ENCODE results near the gene CDR2L.

The CDR2L gene

GRCh38 chr17:74987909-74988711 is 678 bp downstream of the CDR2L start:
- TF ChIP-seq, protein P1, sequence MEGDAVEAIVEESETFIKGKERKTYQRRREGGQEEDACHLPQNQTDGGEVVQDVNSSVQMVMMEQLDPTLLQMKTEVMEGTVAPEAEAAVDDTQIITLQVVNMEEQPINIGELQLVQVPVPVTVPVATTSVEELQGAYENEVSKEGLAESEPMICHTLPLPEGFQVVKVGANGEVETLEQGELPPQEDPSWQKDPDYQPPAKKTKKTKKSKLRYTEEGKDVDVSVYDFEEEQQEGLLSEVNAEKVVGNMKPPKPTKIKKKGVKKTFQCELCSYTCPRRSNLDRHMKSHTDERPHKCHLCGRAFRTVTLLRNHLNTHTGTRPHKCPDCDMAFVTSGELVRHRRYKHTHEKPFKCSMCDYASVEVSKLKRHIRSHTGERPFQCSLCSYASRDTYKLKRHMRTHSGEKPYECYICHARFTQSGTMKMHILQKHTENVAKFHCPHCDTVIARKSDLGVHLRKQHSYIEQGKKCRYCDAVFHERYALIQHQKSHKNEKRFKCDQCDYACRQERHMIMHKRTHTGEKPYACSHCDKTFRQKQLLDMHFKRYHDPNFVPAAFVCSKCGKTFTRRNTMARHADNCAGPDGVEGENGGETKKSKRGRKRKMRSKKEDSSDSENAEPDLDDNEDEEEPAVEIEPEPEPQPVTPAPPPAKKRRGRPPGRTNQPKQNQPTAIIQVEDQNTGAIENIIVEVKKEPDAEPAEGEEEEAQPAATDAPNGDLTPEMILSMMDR (conservative IDR thresholded peaks at IDR 0.05): peak; percentile 33
- H3K27ac ChIP-seq: peak overlapping the region; percentile 88

- peak overlapping the region; percentile 88; the same call in 1 of the 2 replicates for H3K27ac ChIP-seq
- TF ChIP-seq, protein P1 (conservative IDR thresholded peaks at IDR 0.05): no peak
Measured at GRCh38 chr17:74990581-74991105, 3.2 kb downstream of the CDR2L start.

- H3K27ac ChIP-seq: no peak overlapping the region
- TF ChIP-seq, protein P1 (conservative IDR thresholded peaks at IDR 0.05): no peak
Measured at GRCh38 chr17:74992223-74992622, 4.8 kb downstream of the CDR2L start.

- no peak overlapping the region for H3K27ac ChIP-seq
- TF ChIP-seq, protein P1 (conservative IDR thresholded peaks at IDR 0.05): no peak
Measured at GRCh38 chr17:74994440-74994839, 7.0 kb downstream of the CDR2L start.

DNA sequence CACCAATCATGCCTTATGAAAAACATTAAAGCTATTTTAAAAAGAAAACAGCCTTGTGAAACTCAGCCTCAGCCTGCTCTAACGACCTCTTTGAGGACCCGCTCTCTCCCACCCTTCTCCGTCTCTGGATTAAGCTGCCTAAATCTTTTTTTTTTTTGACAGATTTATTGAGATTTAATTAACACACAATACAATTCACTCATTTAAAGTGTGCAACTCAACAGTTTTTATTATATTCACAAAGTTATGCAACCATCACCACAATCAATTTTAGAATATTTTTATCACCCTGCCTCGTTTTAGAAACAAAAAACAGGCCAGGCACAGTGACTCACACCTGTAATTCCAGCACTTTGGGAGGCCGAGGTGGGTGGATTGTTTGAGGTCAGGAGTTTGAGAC is 8.4 kb downstream of the CDR2L start:
- TF ChIP-seq, protein P1 (conservative IDR thresholded peaks at IDR 0.05): no peak
- no peak overlapping the region for H3K27ac ChIP-seq

DNA sequence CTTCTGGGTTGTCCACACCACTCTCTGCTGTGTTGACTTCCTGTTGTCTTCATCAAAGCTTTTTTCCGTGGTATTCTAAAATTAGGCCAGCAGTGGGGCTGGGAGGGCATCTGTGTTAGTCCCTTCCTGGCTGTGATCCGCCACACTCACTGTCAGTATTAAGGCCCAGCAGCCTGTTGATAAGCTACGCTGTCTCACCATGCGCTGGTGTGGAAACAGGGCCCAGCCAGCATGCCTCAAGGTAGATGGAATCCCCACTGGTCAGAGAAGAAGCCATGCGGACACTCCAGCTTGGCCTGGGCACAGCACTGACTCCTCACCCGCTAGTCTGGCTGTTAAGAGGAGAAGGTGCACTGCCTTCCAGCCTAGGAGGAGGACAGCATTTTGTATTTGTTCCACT is 11.4 kb downstream of the CDR2L start:
- TF ChIP-seq, protein P1 (conservative IDR thresholded peaks at IDR 0.05): no peak

DNA sequence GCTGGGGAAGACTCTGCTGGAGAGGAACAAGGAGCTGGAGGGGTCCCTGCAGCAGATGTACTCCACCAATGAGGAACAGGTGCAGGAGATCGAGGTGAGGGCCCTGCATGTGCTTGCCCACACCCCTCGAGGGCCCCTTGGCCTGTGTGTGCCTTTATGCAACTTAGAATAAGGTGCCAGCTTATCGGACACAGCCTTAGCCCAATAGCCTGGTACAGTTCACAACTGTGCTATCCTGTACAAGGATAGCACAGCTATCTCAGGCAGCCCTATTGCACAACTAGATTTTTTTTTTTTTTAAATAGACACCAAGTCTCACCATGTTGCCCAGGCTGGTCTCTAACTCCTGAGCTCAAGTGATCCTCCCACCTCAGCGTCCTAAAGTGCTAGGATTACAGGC is 12.1 kb downstream of the CDR2L start:
- H3K27ac ChIP-seq: no peak overlapping the region
- TF ChIP-seq, protein P1 (conservative IDR thresholded peaks at IDR 0.05): no peak

More for the DNA sequence above, 11.4 kb downstream of the CDR2L start:
- no peak overlapping the region for H3K27ac ChIP-seq
